GM18502 (cell line): Measurements from ENCODE around the gene CACNA2D2.

Experiments
- ATAC-seq: cut with Tn5 transposase; IDR thresholded peaks from one replicate; pipeline ENCODE4 v1.9.1; 2021; ENCODE audit warnings: mild to moderate bottlenecking; ENCODE audit not compliant: unreplicated experiment, poor library complexity

Gene CACNA2D2

DNA sequence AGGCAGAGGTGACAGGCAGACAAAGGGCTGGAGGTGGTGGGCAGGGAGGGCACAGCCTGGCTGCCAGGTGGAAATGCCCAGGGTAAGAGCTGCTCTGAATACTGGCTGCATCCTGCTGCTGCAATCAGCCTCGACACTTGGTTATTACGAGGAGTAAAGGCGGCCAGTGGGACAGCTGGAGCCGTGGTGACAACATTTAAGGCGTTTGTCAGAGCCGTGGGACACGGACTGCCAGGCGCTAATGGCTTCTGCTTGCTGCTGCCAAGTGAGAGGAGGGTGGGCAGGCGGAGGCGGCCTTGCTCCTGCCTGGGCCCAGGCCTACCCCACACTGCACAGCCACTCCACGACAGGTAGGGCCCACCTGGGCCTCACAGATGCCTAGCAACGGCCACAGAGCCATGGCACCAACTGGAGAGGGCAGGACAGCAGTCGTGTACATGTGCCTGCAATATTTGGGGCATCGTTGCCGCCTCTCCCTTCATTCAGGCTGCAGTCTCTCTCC lies 94.9 kb downstream of the CACNA2D2 start:
- ATAC-seq = no peak

- ATAC-seq = no peak
These were observed 96.9 kb downstream of the CACNA2D2 start for GRCh38 chr3:50406487-50406886.

DNA sequence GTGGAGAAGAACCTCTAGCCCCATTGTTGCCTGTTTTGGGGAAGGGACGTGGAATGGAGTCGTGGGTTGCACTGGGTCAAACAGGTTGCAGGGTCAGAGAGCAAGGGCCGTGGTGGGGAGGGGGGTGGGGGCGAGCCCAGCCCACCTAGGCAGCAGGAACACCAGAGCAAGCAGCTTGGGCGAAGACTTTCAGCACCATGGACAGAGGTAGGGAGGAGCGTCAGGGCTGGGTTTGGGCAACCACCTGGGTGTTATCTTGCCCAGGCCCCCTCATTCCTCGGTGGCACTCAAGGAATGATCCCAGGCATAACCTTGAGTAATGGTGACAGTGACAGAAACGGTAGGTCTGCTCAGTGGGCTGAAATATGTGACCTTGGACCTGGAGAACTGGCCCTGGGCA lies 98.2 kb downstream of the CACNA2D2 start:
- ATAC-seq = no peak

DNA sequence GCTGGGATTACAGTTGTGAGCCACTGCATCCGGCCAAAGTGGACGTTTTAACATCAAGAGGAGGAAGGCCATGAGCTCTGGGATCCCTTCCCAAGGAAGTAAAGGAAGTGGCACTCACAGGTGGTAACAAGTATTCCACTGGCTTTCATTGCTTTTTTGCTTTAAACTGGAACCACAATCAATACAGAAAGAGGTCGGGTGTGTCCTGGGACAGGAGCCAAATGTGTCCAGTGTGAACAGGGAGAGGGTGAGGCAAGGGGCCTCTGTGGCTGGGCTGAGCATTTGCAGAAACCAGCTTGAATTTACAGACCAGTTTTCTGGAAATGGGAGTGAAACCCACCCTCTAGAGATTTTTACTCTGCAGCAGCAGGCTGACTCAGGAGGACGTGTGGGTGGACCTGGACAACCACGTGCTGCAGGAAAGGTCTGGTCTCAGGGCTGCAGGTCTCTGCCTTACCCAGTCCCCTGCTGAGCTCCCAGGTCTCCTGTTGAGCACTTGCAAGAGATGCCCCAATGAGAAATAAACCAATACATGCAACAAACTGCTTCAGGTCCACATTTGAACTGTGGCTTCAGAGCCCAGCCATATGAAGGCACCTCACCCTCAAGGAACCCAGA lies 101.3 kb downstream of the CACNA2D2 start:
- ATAC-seq = no peak

- ATAC-seq = no peak
These were observed 106.9 kb downstream of the CACNA2D2 start for GRCh38 chr3:50396502-50396901.

- ATAC-seq = no peak
These were observed 108.2 kb downstream of the CACNA2D2 start for GRCh38 chr3:50395070-50395860.

- ATAC-seq = no peak
These were observed 110.4 kb downstream of the CACNA2D2 start for GRCh38 chr3:50393061-50393460.

GRCh38 chr3:50392101-50392715 lies 111.2 kb downstream of the CACNA2D2 start:
- no peak for ATAC-seq

GRCh38 chr3:50390508-50391224 lies 112.8 kb downstream of the CACNA2D2 start:
- ATAC-seq = no peak

DNA sequence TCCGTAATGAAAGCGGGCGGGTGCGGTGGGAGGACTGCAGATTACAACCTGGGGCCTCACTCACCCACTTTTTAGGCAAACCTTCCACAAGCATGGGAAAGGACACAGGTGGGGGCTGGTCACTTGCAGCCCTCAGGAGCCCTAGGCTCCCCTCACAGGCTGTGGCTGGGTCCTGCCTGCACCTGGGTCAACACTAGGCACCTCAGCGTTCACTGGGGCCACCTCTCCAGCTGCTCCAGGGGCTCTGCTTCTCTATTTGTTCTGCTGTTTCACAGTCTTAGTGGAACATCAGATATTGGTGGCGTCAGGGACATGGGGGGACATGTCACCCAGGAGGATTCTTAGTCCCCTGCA lies 114.0 kb downstream of the CACNA2D2 start:
- no peak for ATAC-seq

- ATAC-seq = no peak
These were observed 114.6 kb downstream of the CACNA2D2 start for GRCh38 chr3:50388720-50389413.

DNA sequence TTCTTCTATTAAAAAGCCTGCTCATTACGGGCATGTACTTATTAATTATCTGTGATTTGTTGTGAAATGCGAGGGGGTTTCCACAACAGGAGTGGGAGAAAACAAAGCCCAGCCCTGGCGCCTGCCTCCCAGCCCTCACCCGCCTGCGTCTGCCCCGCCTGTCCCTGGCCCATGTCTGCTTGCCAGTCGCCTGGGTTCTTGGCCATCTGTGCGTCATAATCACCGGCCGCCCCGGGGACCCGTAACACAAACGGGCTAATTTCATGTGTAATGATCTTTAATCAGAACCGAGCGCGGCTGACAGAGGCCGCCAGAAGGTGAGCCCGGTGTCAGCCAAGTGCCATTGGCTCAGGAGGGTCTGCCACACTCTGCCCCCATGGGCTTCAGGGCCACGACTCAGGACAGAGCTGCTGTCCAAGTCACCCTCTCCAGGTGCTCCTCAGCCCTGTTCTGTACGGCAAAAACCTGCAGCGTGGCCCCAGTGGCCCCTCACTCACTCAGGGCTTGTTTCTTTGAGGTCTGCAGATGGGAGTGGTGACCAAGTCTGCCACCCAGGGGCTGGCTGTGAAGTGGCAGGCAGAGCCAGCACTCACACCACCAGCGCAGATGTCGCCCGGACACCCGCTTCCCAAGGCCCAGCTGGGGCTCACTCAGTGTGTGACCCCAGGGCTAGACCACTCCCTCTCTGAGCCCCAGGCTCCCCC lies 115.3 kb downstream of the CACNA2D2 start:
- ATAC-seq = no peak

DNA sequence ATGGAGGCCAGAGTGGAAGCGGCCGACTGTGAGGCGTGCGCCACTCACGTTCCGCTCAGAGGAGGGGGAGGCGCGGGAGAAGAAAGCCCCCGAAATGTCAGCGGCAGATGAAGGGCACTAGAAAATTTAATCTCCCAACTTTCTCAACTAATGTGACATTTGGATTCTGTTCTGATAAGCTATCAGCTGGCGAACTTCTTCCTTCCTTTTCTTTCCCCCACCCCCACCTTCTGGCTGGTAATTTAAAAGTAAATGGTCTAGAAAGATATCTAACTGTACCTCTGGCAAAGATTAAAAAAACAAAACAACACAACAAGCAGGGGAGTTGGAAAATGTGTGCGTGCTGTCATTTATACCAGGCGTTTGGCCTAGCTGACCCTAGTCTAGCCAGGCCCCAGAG lies 117.7 kb downstream of the CACNA2D2 start:
- no peak for ATAC-seq

DNA sequence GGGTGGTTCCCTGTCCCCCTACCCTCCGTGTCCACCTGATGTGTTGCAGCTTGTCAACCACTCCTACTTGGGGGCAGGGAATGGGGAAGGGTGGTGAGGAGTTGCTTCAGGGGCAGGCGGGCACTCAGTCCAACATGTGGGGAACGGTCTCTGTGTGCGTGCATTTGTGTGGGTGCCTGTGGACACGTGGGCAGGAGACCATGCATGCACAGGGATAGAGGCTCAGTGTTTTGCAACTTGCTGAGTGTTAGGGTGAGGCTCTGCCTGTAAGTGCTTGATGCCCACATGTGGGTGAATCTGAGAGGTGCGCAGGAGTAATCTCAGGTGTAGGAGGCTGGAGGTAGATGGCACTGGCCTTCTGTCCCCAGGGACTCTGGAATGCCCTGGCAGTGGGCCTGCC lies 119.7 kb downstream of the CACNA2D2 start:
- ATAC-seq = no peak

DNA sequence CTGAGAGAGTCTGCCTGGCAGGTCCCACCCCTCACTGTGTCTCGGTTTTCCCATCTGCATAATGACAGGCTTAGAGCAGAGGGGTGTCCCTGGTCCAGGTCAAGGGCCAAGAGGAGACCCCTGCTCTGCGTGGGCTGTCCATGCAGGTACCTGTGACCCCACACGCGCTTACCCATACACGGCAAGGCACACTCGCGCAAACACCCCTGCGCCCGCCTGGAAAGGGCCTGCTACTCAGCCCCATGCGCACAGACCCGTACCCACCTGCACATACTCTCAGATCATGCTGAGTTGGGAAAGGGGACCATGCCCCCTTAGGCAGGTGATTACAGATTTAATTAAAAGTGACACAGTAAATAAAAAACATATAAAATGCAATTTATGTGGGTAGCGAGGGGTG lies 120.7 kb downstream of the CACNA2D2 start:
- ATAC-seq = no peak

DNA sequence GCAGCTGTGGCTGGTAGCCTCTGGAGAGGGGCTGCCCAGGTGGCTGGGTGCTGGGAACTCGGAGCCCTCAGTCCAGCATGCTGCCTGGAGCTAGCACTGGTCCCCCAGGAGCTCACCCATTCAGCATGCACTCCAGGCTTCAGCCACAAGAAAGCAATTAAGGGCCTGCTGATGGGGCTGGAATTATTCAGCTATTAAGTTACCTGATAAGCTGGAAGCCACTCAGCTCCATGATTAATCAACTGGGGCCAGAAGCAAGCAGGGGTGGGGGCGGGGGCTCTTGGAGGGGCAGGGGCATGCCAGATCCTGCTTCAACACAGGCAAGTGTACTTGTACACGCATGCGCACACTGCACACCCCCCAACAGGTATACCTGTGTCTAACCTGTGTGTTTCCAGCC lies 122.1 kb downstream of the CACNA2D2 start:
- ATAC-seq = no peak

- no peak for ATAC-seq
These were observed 122.9 kb downstream of the CACNA2D2 start for GRCh38 chr3:50380405-50381085.

GRCh38 chr3:50378757-50379156 lies 124.7 kb downstream of the CACNA2D2 start:
- no peak for ATAC-seq

DNA sequence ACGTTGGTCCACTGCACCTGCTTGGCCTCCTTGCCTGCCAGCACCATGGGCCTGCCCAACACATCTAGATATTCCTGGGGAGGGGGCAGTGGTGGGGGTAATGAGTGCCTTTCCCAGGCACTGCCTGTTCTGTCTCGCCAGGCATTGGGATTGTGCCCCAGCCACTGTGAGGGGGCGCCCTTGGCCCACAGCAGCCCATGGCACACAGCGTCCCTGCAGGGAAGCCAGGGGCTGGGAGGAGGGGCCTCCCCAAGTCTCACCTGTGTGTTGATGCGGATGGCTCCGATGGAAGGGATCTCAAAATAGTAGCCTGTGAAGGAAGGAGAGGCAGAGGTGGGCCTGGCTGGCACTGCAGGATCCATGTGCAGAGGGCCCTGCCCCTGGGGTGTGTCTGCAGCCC lies 125.4 kb downstream of the CACNA2D2 start:
- no peak for ATAC-seq
